Measurements from ENCODE around the gene TBC1D22A. TPM values are rescaled to one million over a fixed set of nuclear protein-coding genes. Genes with fewer than 3 reads are reported as not detected.

Gene TBC1D22A
- total RNA-seq, 2 donors from 2014 or later: 52.4 to 108 TPM

GRCh38 chr22:46856661-46857060, 94.2 kb downstream of the TBC1D22A start:
- no peaks in the 10 kb centered on the region for H3K27me3 Mint-ChIP-seq
- no peak for ATAC-seq (replicated peaks)
- no peak overlapping the region for H3K4me3 Mint-ChIP-seq
- peaks cover 33% of the 10 kb centered on the region for H3K4me1 Mint-ChIP-seq
- H3K36me3 Mint-ChIP-seq (ENCODE audit: low read depth): peaks cover 49% of the 10 kb centered on the region
- H3K9me3 Mint-ChIP-seq: no peaks in the 10 kb centered on the region
- no peak overlapping the region for H3K27ac Mint-ChIP-seq

GRCh38 chr22:46857142-46857884, 94.9 kb downstream of the TBC1D22A start:
- Mint-ChIP-seq H3K27ac (no peak overlapping the region), H3K4me3 (no peak overlapping the region), H3K4me1 (peaks cover 39% of the 10 kb centered on the region), H3K9me3 (no peaks in the 10 kb centered on the region), H3K36me3 (ENCODE audit: low read depth) (peaks cover 51% of the 10 kb centered on the region), H3K27me3 (no peaks in the 10 kb centered on the region)
- ATAC-seq (replicated peaks): no peak

DNA sequence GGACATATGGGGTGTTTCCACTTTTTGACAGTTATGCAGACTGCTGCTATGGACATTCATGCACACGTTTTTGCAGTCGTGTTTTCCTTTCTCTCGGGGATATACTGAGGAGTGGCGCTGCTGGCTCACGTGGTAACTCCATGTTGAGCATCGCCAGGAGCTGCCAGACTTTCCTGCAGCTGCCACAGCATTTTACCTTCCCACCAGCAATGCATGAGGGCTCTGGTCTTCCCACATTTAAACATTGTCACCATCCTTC, 95.4 kb downstream of the TBC1D22A start:
- peaks cover 51% of the 10 kb centered on the region for H3K36me3 Mint-ChIP-seq (ENCODE audit: low read depth)
- no peaks in the 10 kb centered on the region for H3K27me3 Mint-ChIP-seq
- no peak overlapping the region for H3K27ac Mint-ChIP-seq
- no peak overlapping the region for H3K4me3 Mint-ChIP-seq
- peaks cover 35% of the 10 kb centered on the region for H3K4me1 Mint-ChIP-seq
- ATAC-seq (replicated peaks): no peak
- no peaks in the 10 kb centered on the region for H3K9me3 Mint-ChIP-seq

GRCh38 chr22:46858181-46858771, 95.8 kb downstream of the TBC1D22A start:
- Mint-ChIP-seq H3K9me3 (no peaks in the 10 kb centered on the region), H3K36me3 (ENCODE audit: low read depth) (peaks cover 51% of the 10 kb centered on the region), H3K4me1 (peaks cover 35% of the 10 kb centered on the region), H3K27ac (no peak overlapping the region), H3K4me3 (no peak overlapping the region), H3K27me3 (no peaks in the 10 kb centered on the region)
- ATAC-seq (replicated peaks): no peak

DNA sequence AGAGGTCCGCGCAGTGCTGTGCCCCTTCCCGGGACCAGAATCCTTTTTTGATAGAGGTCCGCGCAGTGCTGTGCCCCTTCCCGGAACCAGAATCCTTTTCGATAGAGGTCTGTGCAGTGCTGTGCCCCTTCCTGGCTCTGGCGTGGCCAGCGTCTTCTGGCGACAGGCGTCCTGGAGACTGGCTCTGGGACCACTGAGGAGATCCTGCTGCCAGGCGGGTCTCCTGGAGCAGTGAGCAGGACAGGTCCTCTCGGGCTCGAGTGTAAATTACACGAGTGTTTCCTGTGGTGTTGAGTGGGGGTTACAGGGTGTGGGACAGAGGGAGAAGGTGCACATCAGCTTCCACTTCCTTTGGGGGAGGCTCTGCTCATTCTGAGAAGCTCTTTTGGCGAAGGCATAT, 98.1 kb downstream of the TBC1D22A start:
- ATAC-seq (replicated peaks): no peak
- H3K9me3 Mint-ChIP-seq: peaks cover 4% of the 10 kb centered on the region
- H3K4me3 Mint-ChIP-seq: no peak overlapping the region
- peaks cover 49% of the 10 kb centered on the region for H3K36me3 Mint-ChIP-seq (ENCODE audit: low read depth)
- H3K27me3 Mint-ChIP-seq: no peaks in the 10 kb centered on the region
- no peak overlapping the region for H3K27ac Mint-ChIP-seq
- peaks cover 29% of the 10 kb centered on the region for H3K4me1 Mint-ChIP-seq

GRCh38 chr22:46861468-46862367, 99.3 kb downstream of the TBC1D22A start:
- Mint-ChIP-seq H3K9me3 (peaks cover 4% of the 10 kb centered on the region), H3K4me1 (peaks cover 29% of the 10 kb centered on the region), H3K27ac (no peak overlapping the region), H3K27me3 (no peaks in the 10 kb centered on the region), H3K4me3 (no peak overlapping the region), H3K36me3 (ENCODE audit: low read depth) (peaks cover 55% of the 10 kb centered on the region)
- no peak for ATAC-seq (replicated peaks)

DNA sequence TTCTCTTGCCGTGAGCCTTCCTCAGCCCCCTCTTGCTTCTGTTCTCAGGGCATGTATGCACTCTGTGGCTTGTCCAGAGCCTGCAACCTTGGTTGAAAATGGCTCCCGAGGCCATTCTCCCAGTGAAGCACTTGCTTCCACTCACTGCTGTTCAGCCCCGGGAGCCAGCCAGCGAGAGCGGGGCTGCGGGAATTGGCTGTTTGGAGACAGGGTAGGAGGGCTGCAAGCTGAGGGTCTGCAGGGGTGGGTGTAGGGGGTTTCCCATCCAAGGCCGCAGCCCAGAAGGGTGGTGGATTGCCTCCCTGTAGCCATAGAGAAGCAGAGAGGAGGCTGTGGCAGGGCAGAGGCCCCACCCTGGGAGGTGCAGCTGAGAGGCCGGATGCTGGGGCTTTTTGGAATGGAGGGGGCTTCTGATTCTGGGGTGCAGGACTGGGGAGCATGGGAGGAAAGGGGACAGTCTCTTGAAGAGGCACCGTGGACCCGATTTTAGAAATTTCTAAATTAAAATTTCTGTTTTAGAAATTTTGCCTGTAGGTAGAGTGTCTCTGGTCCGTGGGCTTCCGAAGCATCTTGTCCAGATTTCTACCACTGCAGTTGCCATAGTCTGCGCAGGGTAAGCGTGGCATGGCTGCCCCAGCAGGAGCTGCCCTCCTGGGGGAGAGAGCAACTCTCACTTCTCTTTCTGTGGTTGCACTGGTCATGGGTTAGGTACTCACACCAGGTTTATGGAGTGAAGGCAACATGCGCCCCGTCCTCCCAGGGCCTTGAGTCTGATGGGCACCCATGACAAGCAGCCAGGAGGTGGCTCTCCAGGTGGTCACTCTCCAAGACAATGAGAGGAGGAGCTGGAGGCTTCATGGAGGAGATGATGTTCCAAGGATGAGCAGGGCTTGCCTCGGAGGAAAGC, 100.2 kb downstream of the TBC1D22A start:
- Mint-ChIP-seq H3K9me3 (peaks cover 4% of the 10 kb centered on the region), H3K36me3 (ENCODE audit: low read depth) (peaks cover 60% of the 10 kb centered on the region), H3K4me3 (no peak overlapping the region), H3K27me3 (no peaks in the 10 kb centered on the region), H3K4me1 (peaks cover 29% of the 10 kb centered on the region), H3K27ac (peak overlapping the region; percentile 22)
- ATAC-seq (replicated peaks): no peak

DNA sequence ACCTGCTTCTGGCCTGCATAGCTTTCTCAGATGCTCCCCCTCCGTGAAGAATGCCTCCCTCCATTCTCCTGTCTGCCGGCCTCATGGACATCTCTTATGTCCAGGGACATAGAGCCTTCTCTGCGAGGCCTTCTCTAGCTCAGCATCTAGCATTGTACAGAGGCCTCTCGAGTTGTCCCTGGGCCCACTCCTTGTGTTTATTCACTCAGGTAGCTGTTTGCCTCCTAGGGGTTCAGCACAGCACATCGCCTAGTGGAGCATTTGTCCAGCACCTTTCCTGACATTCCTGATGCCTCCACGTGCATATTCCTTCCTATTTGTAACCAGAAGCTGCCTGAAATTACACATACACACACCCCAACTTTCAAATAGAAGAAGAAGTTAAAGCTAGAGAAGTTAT, 101.3 kb downstream of the TBC1D22A start:
- peaks cover 21% of the 10 kb centered on the region for H3K4me1 Mint-ChIP-seq
- peaks cover 64% of the 10 kb centered on the region for H3K36me3 Mint-ChIP-seq (ENCODE audit: low read depth)
- no peaks in the 10 kb centered on the region for H3K27me3 Mint-ChIP-seq
- H3K4me3 Mint-ChIP-seq: no peak overlapping the region
- H3K27ac Mint-ChIP-seq: no peak overlapping the region
- peaks cover 8% of the 10 kb centered on the region for H3K9me3 Mint-ChIP-seq
- no peak for ATAC-seq (replicated peaks)

DNA sequence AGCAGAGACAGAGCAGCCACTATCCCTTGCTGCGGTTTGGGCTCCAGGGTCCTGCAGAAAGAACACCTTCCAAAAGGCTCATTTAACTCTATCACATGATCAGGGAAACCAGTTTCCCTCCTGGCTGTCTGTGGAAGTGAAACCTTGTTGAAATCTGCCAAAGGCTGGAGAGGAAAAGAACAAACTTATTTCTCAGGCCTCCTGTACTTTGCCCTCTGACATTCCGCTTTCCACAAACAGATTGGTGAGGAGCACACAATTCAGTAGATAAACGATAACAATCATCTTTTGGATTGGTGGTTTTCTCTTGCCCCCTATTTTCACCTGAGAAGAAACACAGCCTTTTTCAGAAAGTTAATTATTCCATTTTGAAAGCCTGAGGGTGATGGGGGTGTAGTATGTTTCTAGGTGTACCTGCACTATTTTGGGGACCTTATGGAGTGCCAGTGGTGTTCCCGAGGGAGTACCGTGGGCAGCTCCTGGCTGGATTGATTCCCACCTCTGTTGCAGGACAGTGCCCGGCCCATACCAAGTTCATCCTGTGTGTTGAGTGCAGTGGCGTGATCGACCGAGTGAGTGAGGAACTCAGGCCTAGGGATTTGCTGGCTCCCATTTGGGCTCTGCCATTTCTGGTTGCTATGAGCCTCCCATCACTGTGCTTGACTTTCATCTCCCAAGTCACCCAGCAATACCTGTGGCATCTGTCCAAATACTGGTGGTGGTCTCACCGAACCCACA, 102.0 kb downstream of the TBC1D22A start:
- ATAC-seq (replicated peaks): no peak
- H3K27me3 Mint-ChIP-seq: no peaks in the 10 kb centered on the region
- peak overlapping the region; percentile 48 for H3K27ac Mint-ChIP-seq
- peaks cover 14% of the 10 kb centered on the region for H3K9me3 Mint-ChIP-seq
- H3K4me1 Mint-ChIP-seq: peaks cover 21% of the 10 kb centered on the region
- peaks cover 71% of the 10 kb centered on the region for H3K36me3 Mint-ChIP-seq (ENCODE audit: low read depth)
- no peak overlapping the region for H3K4me3 Mint-ChIP-seq

GRCh38 chr22:46865052-46865434, 102.6 kb downstream of the TBC1D22A start:
- Mint-ChIP-seq H3K9me3 (peaks cover 14% of the 10 kb centered on the region), H3K4me3 (no peak overlapping the region), H3K27ac (peak overlapping the region; percentile 48), H3K27me3 (no peaks in the 10 kb centered on the region), H3K4me1 (peaks cover 21% of the 10 kb centered on the region), H3K36me3 (ENCODE audit: low read depth) (peaks cover 77% of the 10 kb centered on the region)
- ATAC-seq (replicated peaks): no peak

- H3K27me3 Mint-ChIP-seq: no peaks in the 10 kb centered on the region
- no peak overlapping the region for H3K4me3 Mint-ChIP-seq
- H3K36me3 Mint-ChIP-seq (ENCODE audit: low read depth): peaks cover 83% of the 10 kb centered on the region
- no peak overlapping the region for H3K27ac Mint-ChIP-seq
- peaks cover 21% of the 10 kb centered on the region for H3K4me1 Mint-ChIP-seq
- ATAC-seq (replicated peaks): no peak
- H3K9me3 Mint-ChIP-seq: peaks cover 14% of the 10 kb centered on the region
Measured at GRCh38 chr22:46865642-46866041, 103.2 kb downstream of the TBC1D22A start.

DNA sequence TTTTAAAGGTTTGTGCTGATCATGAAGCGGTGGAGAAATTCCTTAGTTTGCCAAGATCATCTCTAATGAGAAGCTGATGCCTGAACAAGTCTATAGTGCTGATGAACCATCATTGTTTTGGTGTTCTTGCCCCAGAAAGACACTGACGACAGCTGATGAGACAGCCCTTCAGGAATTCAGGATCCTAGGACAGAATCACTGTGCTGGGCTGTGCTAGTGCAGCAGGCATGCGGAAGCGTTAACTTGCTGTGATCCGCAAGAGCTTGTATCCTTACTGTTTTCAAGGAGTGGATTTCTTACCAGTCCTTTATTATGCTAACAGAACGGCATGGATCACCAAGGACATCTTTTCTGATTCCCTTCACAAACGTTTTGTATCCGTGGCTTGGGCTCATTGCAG, 104.1 kb downstream of the TBC1D22A start:
- ATAC-seq (replicated peaks): no peak
- peaks cover 21% of the 10 kb centered on the region for H3K4me1 Mint-ChIP-seq
- H3K36me3 Mint-ChIP-seq (ENCODE audit: low read depth): peaks cover 92% of the 10 kb centered on the region
- H3K9me3 Mint-ChIP-seq: peaks cover 18% of the 10 kb centered on the region
- H3K4me3 Mint-ChIP-seq: no peak overlapping the region
- no peaks in the 10 kb centered on the region for H3K27me3 Mint-ChIP-seq
- no peak overlapping the region for H3K27ac Mint-ChIP-seq

GRCh38 chr22:46867106-46867505, 104.7 kb downstream of the TBC1D22A start:
- no peak for ATAC-seq (replicated peaks)
- H3K36me3 Mint-ChIP-seq (ENCODE audit: low read depth): peaks cover 91% of the 10 kb centered on the region

More at GRCh38 chr22:46867106-46867505, 104.7 kb downstream of the TBC1D22A start:
- no peaks in the 10 kb centered on the region for H3K27me3 Mint-ChIP-seq
- H3K4me3 Mint-ChIP-seq: no peak overlapping the region
- no peak overlapping the region for H3K27ac Mint-ChIP-seq
- H3K4me1 Mint-ChIP-seq: peaks cover 17% of the 10 kb centered on the region
- H3K9me3 Mint-ChIP-seq: peaks cover 18% of the 10 kb centered on the region
